Mesendoderm (in vitro differentiated cells): ENCODE measurements around the gene SMPD4.
A peak's percentile ranks its signal among the peaks of the same experiment; 100 is the strongest.
"Not testable (repeated sequence)": the region's sequence is repeated elsewhere in the genome, so short reads cannot be mapped to it uniquely, and the experiment has no call there.

ENCODE experiments used
- DNase-seq: peaks from one replicate; pipeline ENCODE4 v3.0.0; 2013
- H2AK5ac ChIP-seq: 2 replicates; pipeline ENCODE4 v1.6.1; 2013; ENCODE audit warnings: low read length, inconsistent platforms
- H2BK120ac ChIP-seq: 2 replicates; pipeline ENCODE4 v1.6.1; 2013; ENCODE audit warnings: low read depth, mild to moderate bottlenecking, low read length, moderate library complexity, mixed read lengths
- H2BK15ac ChIP-seq: replicated peaks from 2 replicates; pipeline ENCODE4 v1.6.1; 2013; ENCODE audit warnings: low read depth, mild to moderate bottlenecking, moderate library complexity
- H2BK5ac ChIP-seq: 2 replicates; pipeline ENCODE4 v1.6.1; 2013; ENCODE audit warnings: low read length, inconsistent platforms
- H3K18ac ChIP-seq: 2 replicates; pipeline ENCODE4 v1.6.1; 2013; ENCODE audit warnings: mild to moderate bottlenecking, low read length, mixed read lengths
- H3K23ac ChIP-seq: one replicate; pipeline ENCODE4 v1.6.1; 2013; ENCODE audit warnings: low read length
- H3K27ac ChIP-seq: 2 replicates; pipeline ENCODE4 v1.5.1; 2013; ENCODE audit warnings: low read depth, mild to moderate bottlenecking, inconsistent platforms, low read length, moderate library complexity
- H3K27me3 ChIP-seq: 2 replicates; pipeline ENCODE4 v1.6.1; 2013; ENCODE audit warnings: low read length, control low read depth, mild to moderate bottlenecking, inconsistent platforms; ENCODE audit not compliant: insufficient read depth, poor library complexity
- H3K36me3 ChIP-seq: 2 replicates; pipeline ENCODE4 v1.6.1; 2013; ENCODE audit warnings: low read length, inconsistent platforms; ENCODE audit not compliant: control insufficient read depth, insufficient read depth
- H3K4ac ChIP-seq: one replicate; pipeline ENCODE4 v1.6.1; 2013; ENCODE audit warnings: low read depth, mild to moderate bottlenecking, low read length, moderate library complexity
- H3K4me1 ChIP-seq: 2 replicates; pipeline ENCODE4 v1.6.1; 2013; ENCODE audit warnings: low read depth, low read length, inconsistent platforms; ENCODE audit not compliant: control insufficient read depth
- H3K4me2 ChIP-seq: 2 replicates; pipeline ENCODE4 v1.6.1; 2013; ENCODE audit warnings: low read length
- H3K4me3 ChIP-seq: 2 replicates; pipeline ENCODE4 v1.5.1; 2013; ENCODE audit warnings: mild to moderate bottlenecking, low read length
- H3K56ac ChIP-seq: one replicate; pipeline ENCODE4 v1.6.1; 2013; ENCODE audit warnings: low read length
- H3K79me1 ChIP-seq: 2 replicates; pipeline ENCODE4 v1.6.1; 2013; ENCODE audit warnings: low read length, inconsistent platforms
- H3K79me2 ChIP-seq: 2 replicates; pipeline ENCODE4 v1.6.1; 2013; ENCODE audit warnings: mild to moderate bottlenecking, low read length; ENCODE audit not compliant: control insufficient read depth, insufficient read depth
- H3K9ac ChIP-seq: 2 replicates; pipeline ENCODE4 v1.6.1; 2013; ENCODE audit warnings: low read length, inconsistent platforms
- H4K5ac ChIP-seq: one replicate; pipeline ENCODE4 v1.6.1; 2013; ENCODE audit warnings: low read length
- H4K8ac ChIP-seq: one replicate; pipeline ENCODE4 v1.6.1; 2013; ENCODE audit warnings: low read depth, mild to moderate bottlenecking, control low read depth, low read length, moderate library complexity
- WGBS: extraction: QIAGEN DNeasy Blood & Tissue Kit; methylation state at CpG from one replicate; pipeline ENCODE4 v1.1.7; 2013; ENCODE audit warnings: low lambda C conversion rate, missing lambda C conversion rate; ENCODE audit not compliant: insufficient coverage; ENCODE audit errors: extremely low coverage; 5-methylcytosine and 5-hydroxymethylcytosine counted together

Gene SMPD4

GRCh38 chr2:130180404-130181324 lies 738 bp downstream of the SMPD4 start:
- Histone ChIP-seq H3K4me3 (peak overlapping the region; percentile 71), H3K9ac (peak overlapping the region; percentile 90), H3K23ac (peak overlapping the region; percentile 83), H3K27ac (peak overlapping the region; percentile 27), H3K56ac (peak overlapping the region; percentile 92), H3K18ac (peak overlapping the region; percentile 33), H3K4ac (peak overlapping the region; percentile 90), H3K4me2 (peak overlapping the region; percentile 37), H3K79me2 (peaks cover 48% of the 10 kb centered on the region)
- DNase-seq, result peak; percentile 28
- H2BK5ac ChIP-seq, H3K79me1 ChIP-seq, H3K4me1 ChIP-seq, H2BK15ac ChIP-seq, H3K27me3 ChIP-seq, H4K5ac ChIP-seq, H4K8ac ChIP-seq, H3K36me3 ChIP-seq, H2AK5ac ChIP-seq, H2BK120ac ChIP-seq: not testable (repeated sequence)
- no CpG with 5 or more reads among the region's 38 CpGs for WGBS

GRCh38 chr2:130174866-130175265 lies 6.5 kb downstream of the SMPD4 start:
- H2BK5ac ChIP-seq, DNase-seq, H3K23ac ChIP-seq, H3K36me3 ChIP-seq, H3K4me3 ChIP-seq, H3K79me1 ChIP-seq, H3K18ac ChIP-seq, H4K5ac ChIP-seq, H3K4me2 ChIP-seq, H3K4me1 ChIP-seq, H3K27me3 ChIP-seq, H2AK5ac ChIP-seq, H3K4ac ChIP-seq, H3K56ac ChIP-seq, H4K8ac ChIP-seq, H2BK15ac ChIP-seq, H3K27ac ChIP-seq, H3K9ac ChIP-seq, H2BK120ac ChIP-seq: not testable (repeated sequence)
- WGBS, result no CpG with 5 or more reads among the region's 5 CpGs
- H3K79me2 ChIP-seq, result peaks cover 32% of the 10 kb centered on the region

DNA sequence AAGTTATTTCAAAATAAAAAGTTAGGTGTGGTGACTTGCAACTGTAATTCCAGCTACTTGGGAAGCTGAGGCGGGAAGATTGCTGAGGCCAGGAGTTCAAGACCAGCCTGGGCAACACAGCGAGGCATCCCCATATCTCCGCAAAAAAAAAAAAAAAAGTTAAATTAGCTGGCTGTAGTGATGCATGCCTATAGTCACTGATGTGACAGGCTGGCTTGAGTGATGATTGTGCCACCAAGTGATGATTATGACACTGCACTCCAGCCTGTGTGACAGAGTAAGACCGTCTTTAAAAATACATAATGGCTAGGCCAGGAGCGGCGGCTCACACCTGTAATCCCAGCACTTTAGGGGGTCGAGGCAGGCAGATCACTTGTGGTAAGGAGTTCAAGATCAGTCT lies 11.5 kb downstream of the SMPD4 start:
- no peaks in the 10 kb centered on the region for H3K79me2 ChIP-seq
- H4K8ac ChIP-seq, result no peak overlapping the region
- no peak overlapping the region for H4K5ac ChIP-seq
- no peaks in the 10 kb centered on the region for H3K4me1 ChIP-seq
- no peak overlapping the region for H3K4me3 ChIP-seq
- H3K56ac ChIP-seq, result no peak overlapping the region
- no peak overlapping the region for H3K4ac ChIP-seq
- H2BK5ac ChIP-seq, result no peak overlapping the region
- peaks cover 8% of the 10 kb centered on the region for H3K36me3 ChIP-seq
- H3K9ac ChIP-seq, result no peak overlapping the region
- WGBS, result no CpG with 5 or more reads among the region's 7 CpGs
- no peak overlapping the region for H3K23ac ChIP-seq
- no peaks in the 10 kb centered on the region for H3K79me1 ChIP-seq
- no peak overlapping the region for H3K4me2 ChIP-seq
- H3K27me3 ChIP-seq, result no peaks in the 10 kb centered on the region
- no peak overlapping the region for H2BK120ac ChIP-seq
- no peak overlapping the region for H2AK5ac ChIP-seq
- no peak overlapping the region for H2BK15ac ChIP-seq
- DNase-seq, result no peak
- no peak overlapping the region for H3K27ac ChIP-seq
- H3K18ac ChIP-seq, result no peak overlapping the region

- no CpG with 5 or more reads among the region's 3 CpGs for whole genome bisulfite sequencing
- not testable (repeated sequence) for H4K5ac ChIP-seq, H3K4me2 ChIP-seq
Measured at GRCh38 chr2:130169163-130169562, 12.2 kb downstream of the SMPD4 start.

GRCh38 chr2:130166611-130167010 lies 14.8 kb downstream of the SMPD4 start:
- not testable (repeated sequence) for H2BK120ac ChIP-seq, H3K4me1 ChIP-seq, H3K4ac ChIP-seq, H3K27me3 ChIP-seq, H3K56ac ChIP-seq, H4K8ac ChIP-seq, H2BK15ac ChIP-seq, H3K79me2 ChIP-seq, DNase-seq, H3K4me3 ChIP-seq, H2AK5ac ChIP-seq, H4K5ac ChIP-seq, H2BK5ac ChIP-seq, H3K4me2 ChIP-seq, H3K23ac ChIP-seq, H3K79me1 ChIP-seq, H3K9ac ChIP-seq, H3K18ac ChIP-seq, H3K36me3 ChIP-seq, H3K27ac ChIP-seq
- WGBS, result no CpG with 5 or more reads among the region's 3 CpGs

More at GRCh38 chr2:130169163-130169562, 12.2 kb downstream of the SMPD4 start:
- not testable (repeated sequence) for H2BK15ac ChIP-seq, H3K79me1 ChIP-seq, H2AK5ac ChIP-seq, H3K23ac ChIP-seq, H3K4ac ChIP-seq, H3K56ac ChIP-seq, H3K9ac ChIP-seq, H3K79me2 ChIP-seq, H2BK120ac ChIP-seq, H3K27me3 ChIP-seq, H3K4me3 ChIP-seq, H2BK5ac ChIP-seq, H3K4me1 ChIP-seq, DNase-seq, H3K36me3 ChIP-seq, H4K8ac ChIP-seq, H3K18ac ChIP-seq, H3K27ac ChIP-seq
